Measurements from ENCODE around the gene FAT1. TPM values are rescaled to one million over a fixed set of nuclear protein-coding genes. Genes with fewer than 3 reads are reported as not detected.

The FAT1 gene
- total RNA-seq, 4 donors from 2014 or later = 321 to 477 (median 380) TPM

DNA sequence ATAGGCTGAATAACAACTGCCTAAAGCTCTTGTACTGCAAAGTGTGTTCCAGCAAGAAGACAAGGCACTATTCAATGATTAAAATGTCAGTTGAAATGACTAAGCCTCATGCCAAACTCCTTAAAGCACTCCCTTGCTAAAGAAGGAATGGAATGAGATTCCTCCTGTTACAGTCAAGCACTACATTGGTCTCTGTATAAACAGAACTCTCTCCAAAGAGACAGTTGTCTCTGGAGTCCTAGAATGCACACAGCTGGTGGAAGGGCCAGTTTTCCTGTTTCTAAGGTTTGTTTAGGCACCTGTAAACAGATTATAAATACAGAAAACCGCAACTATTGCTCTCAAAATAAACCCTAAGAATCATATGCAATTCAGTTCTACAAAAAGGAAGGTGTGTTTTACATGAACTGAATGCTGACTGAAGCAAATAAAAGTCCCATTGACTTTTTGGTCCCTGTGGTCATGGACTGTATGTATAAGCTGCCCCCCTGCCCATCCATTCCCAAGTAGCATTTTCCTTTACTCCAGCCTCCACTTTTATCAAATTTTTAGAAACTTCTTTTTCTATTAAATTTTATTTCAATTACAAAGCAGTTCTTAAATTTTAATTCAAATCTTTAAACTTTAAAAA lies 47.0 kb downstream of the FAT1 start:
- intact Hi-C loops (cut with DNase I; ENCODE audit: low total_unique reads) (loop anchor here (5.0 kb wide), 1 partner anchor 46 kb away; the partner anchor contains the start of gene FAT1), in situ Hi-C loops (cut with MboI; ENCODE audit: low pct_ligation_motif_present in 1 of 4, low pct_unique_long_range_greater_than_20kb in 1 of 4, low sequenced_read_pairs in 3 of 4) (no loop called here)
- Histone ChIP-seq H3K36me3 (no peaks in the 10 kb centered on the region), H3K27ac (peak overlapping the region; percentile 49 to 68 (median 60)), H3K9me3 (no peaks in the 10 kb centered on the region), H3K27me3 (no peaks in the 10 kb centered on the region), H3K4me1 (peaks cover 3 to 22% (median 5%) of the 10 kb centered on the region in 4 donors), H3K4me3 (no peak overlapping the region)
- TF ChIP-seq, protein P1, sequence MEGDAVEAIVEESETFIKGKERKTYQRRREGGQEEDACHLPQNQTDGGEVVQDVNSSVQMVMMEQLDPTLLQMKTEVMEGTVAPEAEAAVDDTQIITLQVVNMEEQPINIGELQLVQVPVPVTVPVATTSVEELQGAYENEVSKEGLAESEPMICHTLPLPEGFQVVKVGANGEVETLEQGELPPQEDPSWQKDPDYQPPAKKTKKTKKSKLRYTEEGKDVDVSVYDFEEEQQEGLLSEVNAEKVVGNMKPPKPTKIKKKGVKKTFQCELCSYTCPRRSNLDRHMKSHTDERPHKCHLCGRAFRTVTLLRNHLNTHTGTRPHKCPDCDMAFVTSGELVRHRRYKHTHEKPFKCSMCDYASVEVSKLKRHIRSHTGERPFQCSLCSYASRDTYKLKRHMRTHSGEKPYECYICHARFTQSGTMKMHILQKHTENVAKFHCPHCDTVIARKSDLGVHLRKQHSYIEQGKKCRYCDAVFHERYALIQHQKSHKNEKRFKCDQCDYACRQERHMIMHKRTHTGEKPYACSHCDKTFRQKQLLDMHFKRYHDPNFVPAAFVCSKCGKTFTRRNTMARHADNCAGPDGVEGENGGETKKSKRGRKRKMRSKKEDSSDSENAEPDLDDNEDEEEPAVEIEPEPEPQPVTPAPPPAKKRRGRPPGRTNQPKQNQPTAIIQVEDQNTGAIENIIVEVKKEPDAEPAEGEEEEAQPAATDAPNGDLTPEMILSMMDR (IDR thresholded peaks at IDR 0.05) = no peak
- TF ChIP-seq EP300 (IDR thresholded peaks at IDR 0.05; ENCODE audit: low read depth) (peak; percentile 34), POLR2AphosphoS5 (IDR thresholded peaks at IDR 0.05) (peak; percentile 61 to 73 (median 70)), POLR2A (IDR thresholded peaks at IDR 0.05) (no peak)
- WGBS, 2 donors (ENCODE audit: low coverage in 1 of 2) = 21% methylated on average over 1 of the region's 1 CpG; no CpG with 5 or more reads in 1 of the 2 donors
- DNase-seq = no peak

DNA sequence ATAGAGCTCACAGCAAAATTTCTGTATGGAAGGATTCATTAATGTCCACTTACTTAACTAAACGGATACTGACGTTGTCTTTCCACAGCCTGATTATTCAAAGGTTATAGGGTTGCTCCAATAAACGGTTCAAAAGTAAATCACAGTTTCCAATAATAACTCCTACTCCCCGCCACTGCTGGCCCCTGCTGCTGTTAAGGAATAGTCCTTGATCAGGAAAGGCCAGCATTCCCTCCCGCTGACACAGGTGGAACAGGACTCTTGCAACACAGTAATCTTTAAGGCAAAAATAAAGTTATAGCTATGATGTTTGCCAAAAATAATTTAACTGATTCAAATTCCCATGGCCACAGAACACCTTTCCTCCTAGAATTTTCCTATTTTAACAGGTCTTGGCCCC lies 53.9 kb downstream of the FAT1 start:
- in situ Hi-C loops (cut with MboI; ENCODE audit: low pct_ligation_motif_present in 1 of 4, low pct_unique_long_range_greater_than_20kb in 1 of 4, low sequenced_read_pairs in 3 of 4) (no loop called here), intact Hi-C loops (cut with DNase I; ENCODE audit: low total_unique reads) (no loop called here)
- no peak overlapping the region for H3K4me3 ChIP-seq
- TF ChIP-seq, protein P1 (IDR thresholded peaks at IDR 0.05) = no peak
- no peak for TF ChIP-seq EP300 (IDR thresholded peaks at IDR 0.05; ENCODE audit: low read depth)
- no peak for TF ChIP-seq POLR2AphosphoS5 (IDR thresholded peaks at IDR 0.05)
- TF ChIP-seq POLR2A (IDR thresholded peaks at IDR 0.05) = no peak
- 20 to 36% methylated on average over 4 to 5 of the region's 5 CpGs for WGBS, 2 donors (ENCODE audit: low coverage in 1 of 2)
- peak overlapping the region in 3 of 4 donors; percentile 25 to 57 (median 37) for H3K27ac ChIP-seq
- no peaks in the 10 kb centered on the region for H3K36me3 ChIP-seq
- no peaks in the 10 kb centered on the region for H3K9me3 ChIP-seq
- H3K27me3 ChIP-seq = no peaks in the 10 kb centered on the region
- no peak for DNase-seq
- H3K4me1 ChIP-seq = peaks cover 3 to 35% (median 17%) of the 10 kb centered on the region in 4 donors

DNA sequence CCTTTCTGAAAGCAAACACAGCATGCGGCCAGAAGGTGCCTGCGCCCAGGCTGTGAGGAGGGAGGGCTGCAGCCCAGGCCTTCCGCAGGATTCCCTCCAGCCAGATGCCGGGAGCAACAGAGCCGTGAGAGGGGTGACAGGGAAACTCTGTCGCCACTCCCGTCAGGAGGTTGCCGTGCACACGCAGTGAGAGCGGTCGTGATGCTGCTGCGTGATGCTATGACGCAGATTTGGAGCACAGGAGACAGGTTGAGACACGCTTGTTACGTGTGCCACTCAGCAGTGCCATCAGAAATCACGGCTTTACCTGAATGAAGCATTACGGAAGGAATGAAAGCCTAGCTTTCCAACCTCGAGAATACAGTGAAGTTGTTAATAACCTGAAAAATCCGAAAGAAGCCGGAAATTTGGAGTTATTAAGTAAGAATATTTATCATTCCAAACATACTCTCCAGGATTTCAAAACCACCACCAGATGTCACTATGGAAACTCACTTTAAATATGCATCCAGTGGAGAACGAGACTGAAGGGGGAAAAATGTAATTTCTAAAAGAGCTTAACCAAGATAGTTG lies 54.4 kb downstream of the FAT1 start:
- intact Hi-C loops (cut with DNase I; ENCODE audit: low total_unique reads) = no loop called here
- DNase-seq = no peak
- in situ Hi-C loops (cut with MboI; ENCODE audit: low pct_ligation_motif_present in 1 of 4, low pct_unique_long_range_greater_than_20kb in 1 of 4, low sequenced_read_pairs in 3 of 4) = no loop called here
- TF ChIP-seq EP300 (IDR thresholded peaks at IDR 0.05; ENCODE audit: low read depth) (peak; percentile 86), POLR2A (IDR thresholded peaks at IDR 0.05) (no peak), POLR2AphosphoS5 (IDR thresholded peaks at IDR 0.05) (no peak)
- TF ChIP-seq, protein P1 (IDR thresholded peaks at IDR 0.05) = peak; percentile 31 to 54 (median 42)
- no peaks in the 10 kb centered on the region for H3K9me3 ChIP-seq
- 45 to 62% methylated on average over 7 to 21 of the region's 21 CpGs for WGBS, 2 donors (ENCODE audit: low coverage in 1 of 2)
- H3K27me3 ChIP-seq = no peaks in the 10 kb centered on the region
- H3K36me3 ChIP-seq = no peaks in the 10 kb centered on the region
- peak overlapping the region in 3 of 4 donors; percentile 25 to 57 (median 37) for H3K27ac ChIP-seq
- H3K4me3 ChIP-seq = no peak overlapping the region
- peaks cover 3 to 40% (median 19%) of the 10 kb centered on the region in 4 donors for H3K4me1 ChIP-seq

DNA sequence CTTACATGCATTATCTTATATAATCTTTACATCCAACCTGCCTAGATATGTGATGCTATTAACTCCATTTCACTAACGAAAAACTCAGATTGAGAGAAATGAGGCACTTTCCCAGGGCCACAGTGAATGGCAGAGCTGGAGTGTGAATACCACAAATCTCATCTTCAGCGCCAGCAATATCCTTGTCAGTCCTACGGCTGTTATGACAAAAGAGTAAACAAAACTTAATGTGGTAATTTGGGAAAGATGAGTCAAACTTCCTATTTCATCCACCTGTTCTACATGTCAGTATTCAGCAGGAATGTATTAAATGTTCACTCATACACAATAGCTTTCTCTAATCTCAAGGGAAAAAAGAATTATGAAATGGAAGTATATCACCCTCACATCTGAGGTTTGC lies 56.9 kb downstream of the FAT1 start:
- 29 to 37% methylated on average over 3 of the region's 3 CpGs for WGBS, 2 donors (ENCODE audit: low coverage in 1 of 2)
- Histone ChIP-seq H3K27ac (peak overlapping the region; percentile 2 to 63 (median 45)), H3K36me3 (no peaks in the 10 kb centered on the region), H3K4me3 (no peak overlapping the region), H3K9me3 (no peaks in the 10 kb centered on the region), H3K4me1 (peaks cover 3 to 48% (median 22%) of the 10 kb centered on the region in 4 donors), H3K27me3 (no peaks in the 10 kb centered on the region)
- no peak for TF ChIP-seq POLR2AphosphoS5 (IDR thresholded peaks at IDR 0.05)
- TF ChIP-seq POLR2A (IDR thresholded peaks at IDR 0.05) = no peak
- intact Hi-C loops (cut with DNase I; ENCODE audit: low total_unique reads) (no loop called here), in situ Hi-C loops (cut with MboI; ENCODE audit: low pct_ligation_motif_present in 1 of 4, low pct_unique_long_range_greater_than_20kb in 1 of 4, low sequenced_read_pairs in 3 of 4) (no loop called here)
- no peak for DNase-seq
